ENCODE data around the gene CFL1. TPM values are rescaled to one million over a fixed set of nuclear protein-coding genes. Genes with fewer than 3 reads are reported as not detected.

The CFL1 gene
- total RNA-seq, 1 donor from 2014 or later = 589 TPM

GRCh38 chr11:65891219-65892136 lies 33.5 kb upstream of the CFL1 start:
- H3K4me1 ChIP-seq = peaks cover 65% of the 10 kb centered on the region
- H3K9me3 ChIP-seq = no peaks in the 10 kb centered on the region
- intact Hi-C loops (cut with DNase I) = loop anchor here (2.0 kb wide), 1 partner anchor 27 kb away; the partner anchor contains the start of genes C11orf68 and DRAP1
- no peak for DNase-seq (ENCODE audit: extremely low spot score in 2 of 2)
- H3K27me3 ChIP-seq = no peaks in the 10 kb centered on the region
- peak overlapping the region; percentile 97 for H3K27ac ChIP-seq
- TF ChIP-seq POLR2A (IDR thresholded peaks at IDR 0.05) (no peak), POLR2AphosphoS5 (IDR thresholded peaks at IDR 0.05; ENCODE audit: insufficient read depth in 1 of 2, low read depth in 1 of 2) (peak in 1 of 2 donors; percentile 45)
- TF ChIP-seq, protein P1, sequence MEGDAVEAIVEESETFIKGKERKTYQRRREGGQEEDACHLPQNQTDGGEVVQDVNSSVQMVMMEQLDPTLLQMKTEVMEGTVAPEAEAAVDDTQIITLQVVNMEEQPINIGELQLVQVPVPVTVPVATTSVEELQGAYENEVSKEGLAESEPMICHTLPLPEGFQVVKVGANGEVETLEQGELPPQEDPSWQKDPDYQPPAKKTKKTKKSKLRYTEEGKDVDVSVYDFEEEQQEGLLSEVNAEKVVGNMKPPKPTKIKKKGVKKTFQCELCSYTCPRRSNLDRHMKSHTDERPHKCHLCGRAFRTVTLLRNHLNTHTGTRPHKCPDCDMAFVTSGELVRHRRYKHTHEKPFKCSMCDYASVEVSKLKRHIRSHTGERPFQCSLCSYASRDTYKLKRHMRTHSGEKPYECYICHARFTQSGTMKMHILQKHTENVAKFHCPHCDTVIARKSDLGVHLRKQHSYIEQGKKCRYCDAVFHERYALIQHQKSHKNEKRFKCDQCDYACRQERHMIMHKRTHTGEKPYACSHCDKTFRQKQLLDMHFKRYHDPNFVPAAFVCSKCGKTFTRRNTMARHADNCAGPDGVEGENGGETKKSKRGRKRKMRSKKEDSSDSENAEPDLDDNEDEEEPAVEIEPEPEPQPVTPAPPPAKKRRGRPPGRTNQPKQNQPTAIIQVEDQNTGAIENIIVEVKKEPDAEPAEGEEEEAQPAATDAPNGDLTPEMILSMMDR (IDR thresholded peaks at IDR 0.05) = no peak
- peak overlapping the region; percentile 69 to 73 for H3K4me3 ChIP-seq
- peaks cover 0 to 5% of the 10 kb centered on the region in 2 donors for H3K36me3 ChIP-seq

DNA sequence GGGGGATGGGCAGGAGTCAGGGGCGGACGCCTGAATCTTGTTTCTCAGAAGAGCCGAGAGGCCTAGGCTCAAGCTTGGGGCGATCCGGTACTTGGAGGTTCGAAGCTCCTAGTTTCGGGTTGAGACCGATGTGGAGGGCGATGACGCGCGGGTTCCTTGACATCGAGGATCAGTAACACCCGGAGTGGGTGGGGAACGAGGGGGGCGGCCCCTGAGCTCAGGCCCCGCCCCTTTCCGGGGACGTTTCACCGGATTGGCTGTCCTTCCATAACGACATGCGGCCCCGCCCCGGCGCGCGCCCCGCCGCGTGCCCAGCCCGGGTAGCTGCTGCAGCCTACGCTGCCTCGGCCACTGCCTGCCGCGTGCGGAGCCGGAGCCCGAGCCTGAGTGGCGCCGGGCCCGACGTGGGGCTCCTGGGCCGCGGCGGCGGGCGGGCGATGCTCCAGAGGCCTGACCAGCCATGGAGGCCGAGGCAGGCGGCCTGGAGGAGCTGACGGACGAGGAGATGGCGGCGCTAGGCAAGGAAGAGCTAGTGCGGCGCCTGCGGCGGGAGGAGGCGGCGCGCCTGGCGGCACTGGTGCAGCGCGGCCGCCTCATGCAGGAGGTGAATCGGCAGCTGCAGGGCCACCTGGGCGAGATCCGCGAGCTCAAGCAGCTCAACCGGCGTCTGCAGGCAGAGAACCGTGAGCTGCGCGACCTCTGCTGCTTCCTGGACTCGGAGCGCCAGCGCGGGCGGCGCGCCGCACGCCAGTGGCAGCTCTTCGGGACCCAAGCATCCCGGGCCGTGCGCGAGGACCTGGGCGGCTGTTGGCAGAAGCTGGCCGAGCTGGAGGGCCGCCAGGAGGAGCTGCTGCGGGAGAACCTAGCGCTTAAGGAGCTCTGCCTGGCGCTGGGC lies 32.6 kb upstream of the CFL1 start, which contains the start of gene CCDC85B:
CCDC85B (plus strand) TSS at position 350 of the 895 bp plus-strand sequence; CDS start at position 461, 111 bp downstream.
- Histone ChIP-seq H3K27me3 (no peaks in the 10 kb centered on the region), H3K36me3 (peaks cover 0 to 12% of the 10 kb centered on the region in 2 donors), H3K4me1 (peaks cover 66% of the 10 kb centered on the region), H3K27ac (peak within 1 kb of the TSS; percentile 97), H3K4me3 (peak within 1 kb of the TSS; percentile 69 to 73), H3K9me3 (no peaks in the 10 kb centered on the region)
- DNase-seq (ENCODE audit: extremely low spot score in 2 of 2) = peak in 1 of 2 donors; percentile 99
- TF ChIP-seq POLR2AphosphoS5 (IDR thresholded peaks at IDR 0.05; ENCODE audit: insufficient read depth in 1 of 2, low read depth in 1 of 2) (peak; percentile 85 to 97), POLR2A (IDR thresholded peaks at IDR 0.05) (peak; percentile 56 to 97)
- TF ChIP-seq, protein P1 (IDR thresholded peaks at IDR 0.05) = no peak
- intact Hi-C loops (cut with DNase I) = loop anchor here (2.0 kb wide), 1 partner anchor 28 kb away; the partner anchor contains the start of genes C11orf68 and DRAP1

- Histone ChIP-seq H3K4me1 (peaks cover 70% of the 10 kb centered on the region), H3K27ac (peak within 1 kb of the TSS; percentile 97), H3K36me3 (peaks cover 0 to 24% of the 10 kb centered on the region in 2 donors), H3K9me3 (no peaks in the 10 kb centered on the region), H3K4me3 (peak within 1 kb of the TSS; percentile 69 to 86), H3K27me3 (no peaks in the 10 kb centered on the region)
- TF ChIP-seq, protein P1 (IDR thresholded peaks at IDR 0.05) = peak; percentile 72 to 95 (median 80)
- peak in 1 of 2 donors; percentile 87 for TF ChIP-seq POLR2A (IDR thresholded peaks at IDR 0.05)
- TF ChIP-seq POLR2AphosphoS5 (IDR thresholded peaks at IDR 0.05; ENCODE audit: insufficient read depth in 1 of 2, low read depth in 1 of 2) = peak; percentile 93 to 98
- peak in 1 of 2 donors; percentile 98 for DNase-seq (ENCODE audit: extremely low spot score in 2 of 2)
- intact Hi-C loops (cut with DNase I) = loop anchor here (5.0 kb wide), 2 partner anchors 99 to 114 kb away; partner anchors contain the start of genes BANF1 and EIF1AD
Measured at GRCh38 chr11:65888163-65888814, 30.3 kb upstream of the CFL1 start, which contains the start of gene FIBP. FIBP (minus strand) TSS chr11:65888471; CDS start chr11:65888418, 53 bp downstream.

DNA sequence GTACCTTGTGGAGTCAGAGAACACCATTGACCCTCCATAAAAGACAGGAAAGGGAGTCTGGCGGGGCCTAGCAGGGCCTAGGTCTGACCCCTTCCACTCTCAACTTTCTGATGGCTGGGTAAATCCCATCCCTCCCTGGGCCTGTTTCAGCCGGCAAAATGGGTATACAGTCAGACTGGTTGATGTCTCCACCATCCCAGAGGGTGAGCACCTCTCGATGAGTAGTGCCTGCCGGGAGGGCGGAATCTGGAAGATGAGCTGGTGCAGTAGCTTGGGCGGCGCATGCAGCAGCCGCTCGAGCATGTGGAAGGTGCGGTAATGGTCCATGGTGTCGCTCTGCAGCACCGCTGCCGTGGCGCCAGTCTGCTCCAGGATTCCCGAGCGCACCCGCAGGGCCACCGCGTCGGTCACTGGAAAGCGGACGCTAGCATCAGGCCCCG lies 29.8 kb upstream of the CFL1 start:
- intact Hi-C loops (cut with DNase I) = loop anchor here (5.0 kb wide), 2 partner anchors 100 to 115 kb away; partner anchors contain the start of genes BANF1 and EIF1AD
- peak overlapping the region; percentile 69 to 86 for H3K4me3 ChIP-seq
- no peak for DNase-seq (ENCODE audit: extremely low spot score in 2 of 2)
- H3K36me3 ChIP-seq = peaks cover 0 to 28% of the 10 kb centered on the region in 2 donors
- no peak for TF ChIP-seq POLR2A (IDR thresholded peaks at IDR 0.05)
- H3K27ac ChIP-seq = peak overlapping the region; percentile 97
- H3K4me1 ChIP-seq = peaks cover 65% of the 10 kb centered on the region
- no peaks in the 10 kb centered on the region for H3K27me3 ChIP-seq
- H3K9me3 ChIP-seq = no peaks in the 10 kb centered on the region

Data from vagina (tissue), 2 donors.